Pancreas (tissue), 10 donors: ENCODE measurements around the gene TAS2R39. TPM values are rescaled to one million over a fixed set of nuclear protein-coding genes. Genes with fewer than 3 reads are reported as not detected.

Source experiments
- ATAC-seq, 4 donors: fragments of 200-7000 bp; cut with Tn5 transposase; one replicate each; pipeline versions ENCODE4 v1.8.0 to v1.9.1; 2020; ENCODE audit warnings: mild to moderate bottlenecking in 4 of 4, moderate library complexity in 4 of 4
- DNase-seq, 6 donors: peaks; one replicate each; pipeline ENCODE4 v3.0.0-alpha.2; 2020
- FAIRE-seq: peaks from 2 replicates; lab custom pipeline; 2012; peaks lifted over from hg19 to GRCh38; lab: Jason Lieb, UNC
- H3K27ac ChIP-seq, 4 donors: fragments of 200-600 bp; sonication (generic); 1 replicate in 3 of 4; 2 replicates in 1 of 4; pipeline versions ENCODE4 v1.5.0 to v1.8.0; 2020
- H3K27me3 ChIP-seq, 4 donors: fragments of 200-600 bp; one replicate each; pipeline ENCODE4 v1.8.0; 2021
- H3K36me3 ChIP-seq, 3 donors: fragments of 200-600 bp; sonication (generic) in 1 of 3; one replicate each; pipeline versions ENCODE4 v1.5.0 to v1.8.0; 2020 to 2021
- H3K4me1 ChIP-seq, 3 donors: fragments of 200-600 bp; one replicate each; pipeline ENCODE4 v1.8.0; 2021
- H3K4me3 ChIP-seq, 4 donors: fragments of 200-600 bp; sonication (generic) in 2 of 4; one replicate each; pipeline versions ENCODE4 v1.5.0 to v1.8.0; 2020 to 2021
- H3K9me3 ChIP-seq, 4 donors: fragments of 200-600 bp; one replicate each; pipeline ENCODE4 v1.8.0; 2021
- WGBS, 2 donors: extraction: QIAGEN DNeasy Blood & Tissue Kit; methylation state at CpG; one replicate each; pipeline ENCODE4 v1.1.7; 2013; 5-methylcytosine and 5-hydroxymethylcytosine counted together
- intact Hi-C, 3 donors: fragments of 100-400 bp; cut with DNase I; formaldehyde crosslinking; loops; one replicate each; pipeline versions ENCODE4 v1.11.1 to v1.14.2; 2022
- polyA plus RNA-seq, 2 donors: library from polyadenylated mRNA; stranded (reverse); fragments of 200-250 nt; gene quantifications; one replicate each; pipeline ENCODE4 v1.2.3, GENCODE V29; 2013
- total RNA-seq, 6 donors: library from RNA; stranded (reverse); fragmentation: NEBNext Ultra II Directional in 4 of 6; extraction: Animal tissue kit (Norgen Biotek cat#: 25700) in 4 of 6; gene quantifications; one replicate each; pipeline versions ENCODE4 v1.2.1 to v1.2.4, GENCODE V29; 2021 to 2023
- TF ChIP-seq, protein P1 (sequence below), 4 donors: fragments of 200-600 bp; sonication (generic) in 3 of 4; IDR thresholded peaks; one replicate each; pipeline versions ENCODE4 v1.5.0 to v1.8.0; 2021; ENCODE audit warnings: antibody characterized with exemption in 4 of 4
- donor health status: healthy with polysubstance abuse.
- donor health status: DM: no; HTN: no; CAD: no; lungs with moderate emphysema.
- donor health status: DM: no; HTN: no; CAD: no.
- donor health status: control.
- donor health status: control.
- donor health status: Bipolar disorder and iron deficiency.
- donor health status: DM: yes; HTN: yes; CAD: no.
- donor health status: DM: no; HTN: no; CAD: no.
- donor health status: DM: no; HTN: no; CAD: no.
- donor health status: DM: yes; HTN: yes; CAD: no.

Gene TAS2R39
- total and polyA plus RNA-seq, 8 donors = not detected

DNA sequence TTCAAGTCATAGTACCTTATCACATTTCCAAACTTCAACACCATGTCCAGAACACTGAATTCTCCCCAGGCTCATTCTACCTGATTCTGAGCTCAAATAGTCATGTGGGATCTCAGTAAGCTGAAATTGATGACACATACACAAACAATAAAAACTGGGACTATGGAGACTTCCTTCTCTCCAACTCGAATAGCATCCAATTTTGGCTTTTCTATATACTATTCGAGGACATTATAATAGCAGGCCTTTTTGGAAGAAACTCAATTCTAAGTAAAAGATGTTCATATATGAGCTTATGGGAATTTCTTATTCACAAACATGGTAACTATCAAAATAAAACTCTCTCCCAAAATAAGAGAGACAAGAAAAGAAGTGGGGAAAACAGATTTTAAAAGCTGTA is 38.1 kb downstream of the TAS2R39 start:
- intact Hi-C loops = no loop called here
- FAIRE-seq = no peak
- no peaks in the 10 kb centered on the region for H3K36me3 ChIP-seq

DNA sequence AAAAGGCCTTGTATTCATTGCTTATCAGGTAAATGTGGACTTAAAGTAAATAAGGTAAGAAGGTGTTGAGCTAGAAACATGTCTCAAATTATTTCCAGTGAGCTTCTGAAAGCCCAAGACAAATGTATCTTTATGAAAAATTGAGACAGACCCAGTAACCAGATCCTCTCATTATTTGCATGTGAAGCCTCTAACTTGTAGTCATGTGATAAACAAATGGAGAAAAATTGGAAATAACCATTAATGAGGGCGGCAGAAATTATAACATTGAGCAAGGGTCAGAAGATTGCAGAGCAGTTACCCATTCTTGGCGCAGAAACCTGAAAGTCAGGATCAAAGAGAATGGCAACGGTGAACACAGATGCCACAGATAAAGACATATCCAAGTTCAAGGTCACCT is 38.5 kb downstream of the TAS2R39 start, which contains the start of gene TAS2R40:
TSS of gene TAS2R40 (plus strand) at position 301 of the 400 bp plus-strand sequence. CDS start at position 343, 42 bp downstream.
- ATAC-seq = no peak
- Histone ChIP-seq H3K27me3 (no peaks in the 10 kb centered on the region), H3K27ac (no peak within 1 kb of the TSS), H3K36me3 (no peaks in the 10 kb centered on the region), H3K9me3 (no peaks in the 10 kb centered on the region), H3K4me1 (no peaks in the 10 kb centered on the region), H3K4me3 (no peak within 1 kb of the TSS)
- WGBS, 2 donors = 60% methylated on average over 3 of the region's 3 CpGs
- no peak for FAIRE-seq
- DNase-seq = no peak
- intact Hi-C loops = no loop called here
- TF ChIP-seq, protein P1, sequence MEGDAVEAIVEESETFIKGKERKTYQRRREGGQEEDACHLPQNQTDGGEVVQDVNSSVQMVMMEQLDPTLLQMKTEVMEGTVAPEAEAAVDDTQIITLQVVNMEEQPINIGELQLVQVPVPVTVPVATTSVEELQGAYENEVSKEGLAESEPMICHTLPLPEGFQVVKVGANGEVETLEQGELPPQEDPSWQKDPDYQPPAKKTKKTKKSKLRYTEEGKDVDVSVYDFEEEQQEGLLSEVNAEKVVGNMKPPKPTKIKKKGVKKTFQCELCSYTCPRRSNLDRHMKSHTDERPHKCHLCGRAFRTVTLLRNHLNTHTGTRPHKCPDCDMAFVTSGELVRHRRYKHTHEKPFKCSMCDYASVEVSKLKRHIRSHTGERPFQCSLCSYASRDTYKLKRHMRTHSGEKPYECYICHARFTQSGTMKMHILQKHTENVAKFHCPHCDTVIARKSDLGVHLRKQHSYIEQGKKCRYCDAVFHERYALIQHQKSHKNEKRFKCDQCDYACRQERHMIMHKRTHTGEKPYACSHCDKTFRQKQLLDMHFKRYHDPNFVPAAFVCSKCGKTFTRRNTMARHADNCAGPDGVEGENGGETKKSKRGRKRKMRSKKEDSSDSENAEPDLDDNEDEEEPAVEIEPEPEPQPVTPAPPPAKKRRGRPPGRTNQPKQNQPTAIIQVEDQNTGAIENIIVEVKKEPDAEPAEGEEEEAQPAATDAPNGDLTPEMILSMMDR (IDR thresholded peaks at IDR 0.05) = no peak

More for the DNA sequence above, 38.1 kb downstream of the TAS2R39 start:
- H3K27ac ChIP-seq = no peak overlapping the region
- TF ChIP-seq, protein P1 (IDR thresholded peaks at IDR 0.05) = no peak
- no peaks in the 10 kb centered on the region for H3K4me1 ChIP-seq
- H3K4me3 ChIP-seq = no peak overlapping the region
- 66 to 71% methylated on average over 2 of the region's 2 CpGs for WGBS, 2 donors
- ATAC-seq (no peak), DNase-seq (no peak)
- H3K9me3 ChIP-seq = no peaks in the 10 kb centered on the region
- no peaks in the 10 kb centered on the region for H3K27me3 ChIP-seq

DNA sequence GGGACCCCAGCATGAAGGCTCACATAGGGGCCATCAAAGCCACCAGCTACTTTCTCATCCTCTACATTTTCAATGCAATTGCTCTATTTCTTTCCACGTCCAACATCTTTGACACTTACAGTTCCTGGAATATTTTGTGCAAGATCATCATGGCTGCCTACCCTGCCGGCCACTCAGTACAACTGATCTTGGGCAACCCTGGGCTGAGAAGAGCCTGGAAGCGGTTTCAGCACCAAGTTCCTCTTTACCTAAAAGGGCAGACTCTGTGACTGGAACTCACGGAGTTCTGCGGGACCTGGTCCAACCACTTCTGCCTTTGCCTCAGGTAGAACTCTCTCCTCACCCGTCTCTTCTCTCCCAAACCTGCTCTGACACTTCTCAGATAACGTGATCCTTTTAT is 39.6 kb downstream of the TAS2R39 start:
- intact Hi-C loops = no loop called here
- Histone ChIP-seq H3K27me3 (no peaks in the 10 kb centered on the region), H3K4me1 (no peaks in the 10 kb centered on the region), H3K36me3 (no peaks in the 10 kb centered on the region), H3K27ac (no peak overlapping the region), H3K4me3 (no peak overlapping the region), H3K9me3 (no peaks in the 10 kb centered on the region)
- TF ChIP-seq, protein P1 (IDR thresholded peaks at IDR 0.05) = no peak
- DNase-seq (no peak), ATAC-seq (peak in 2 of 4 donors; percentile 56 to 67), FAIRE-seq (no peak)
- 64 to 77% methylated on average over 7 of the region's 7 CpGs for WGBS, 2 donors

DNA sequence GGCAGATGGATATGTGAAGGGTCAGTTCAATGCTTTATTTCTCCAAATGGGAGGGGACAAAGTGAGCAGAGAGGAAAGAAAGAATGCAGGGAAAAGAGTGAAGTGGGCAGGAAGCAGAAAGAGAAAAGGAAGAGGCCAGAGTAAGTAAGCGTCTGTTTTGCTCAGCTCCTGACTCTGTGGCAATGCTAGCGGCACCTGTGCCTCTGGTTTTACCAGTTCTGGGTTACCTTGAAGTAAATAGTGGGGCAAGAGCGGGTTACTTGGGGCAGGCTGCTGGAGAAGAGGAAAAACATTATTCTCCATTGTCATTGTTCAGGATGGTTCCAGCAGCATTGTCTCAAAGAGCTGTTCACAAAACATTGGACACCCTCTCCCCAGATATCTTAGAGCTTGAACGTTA is 40.6 kb downstream of the TAS2R39 start:
- 59 to 64% methylated on average over 4 of the region's 4 CpGs for WGBS, 2 donors
- H3K27me3 ChIP-seq = no peaks in the 10 kb centered on the region
- ATAC-seq (no peak), FAIRE-seq (no peak), DNase-seq (no peak)
- H3K4me1 ChIP-seq = no peaks in the 10 kb centered on the region
- H3K4me3 ChIP-seq = no peak overlapping the region
- H3K9me3 ChIP-seq = no peaks in the 10 kb centered on the region
- no peaks in the 10 kb centered on the region for H3K36me3 ChIP-seq
- intact Hi-C loops = no loop called here
- TF ChIP-seq, protein P1 (IDR thresholded peaks at IDR 0.05) = no peak
- H3K27ac ChIP-seq = no peak overlapping the region

DNA sequence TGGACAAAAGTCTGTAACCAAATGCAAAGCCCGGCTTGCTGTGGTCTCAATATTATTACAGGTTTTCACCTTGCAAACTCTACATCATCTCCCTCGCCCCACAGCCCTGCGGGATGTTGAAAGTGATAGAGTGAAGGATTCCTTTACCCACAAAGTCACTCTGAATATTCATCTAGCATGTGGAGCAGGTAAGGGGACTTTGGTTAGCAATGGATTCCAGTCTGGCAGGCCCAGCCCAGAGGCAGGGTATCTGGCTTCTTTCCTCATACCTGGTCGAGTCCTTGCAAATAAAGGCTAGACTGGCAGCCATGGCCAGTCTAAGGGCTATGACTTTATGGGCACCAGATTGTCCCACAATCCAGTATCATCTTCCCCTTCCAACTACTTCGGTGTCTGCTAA is 41.8 kb downstream of the TAS2R39 start:
- DNase-seq (no peak), ATAC-seq (no peak), FAIRE-seq (no peak)
- intact Hi-C loops = no loop called here
- TF ChIP-seq, protein P1 (IDR thresholded peaks at IDR 0.05) = no peak
- no peak overlapping the region for H3K4me3 ChIP-seq
- H3K36me3 ChIP-seq = no peaks in the 10 kb centered on the region
- 80 to 82% methylated on average over 5 of the region's 5 CpGs for WGBS, 2 donors
- H3K9me3 ChIP-seq = no peaks in the 10 kb centered on the region
- H3K4me1 ChIP-seq = no peaks in the 10 kb centered on the region
- no peaks in the 10 kb centered on the region for H3K27me3 ChIP-seq
- no peak overlapping the region for H3K27ac ChIP-seq
